Stimulated activated CD4-positive, alpha-beta T cell treated with anti-CD3 and anti-CD28 coated beads, Interleukin-4, amount 100 ng/mL, for 4 hours (primary cell): ENCODE data around the gene AKR1A1.
A peak's percentile ranks its signal among the peaks of the same experiment; 100 is the strongest.
"Not testable (repeated sequence)": the region's sequence is repeated elsewhere in the genome, so short reads cannot be mapped to it uniquely, and the experiment has no call there.

Source experiments
- DNase-seq, 2 experiments: peaks; one replicate each; pipeline ENCODE4 v3.0.0-alpha.2; 2020

Gene AKR1A1

GRCh38 chr1:45550401-45551351 is at the start of gene AKR1A1:
Gene AKR1A1, plus strand, starts transcription at chr1:45550826. Its CDS starts 10,969 bp downstream, at chr1:45561795.
- peak; percentile 86 to 89 for DNase-seq

- DNase-seq, result no peak
Measured at GRCh38 chr1:45501505-45501859, 49.1 kb upstream of the AKR1A1 start.

GRCh38 chr1:45503462-45504360 is 46.9 kb upstream of the AKR1A1 start:
- DNase-seq, result no peak

- DNase-seq, result no peak
Measured at GRCh38 chr1:45507195-45507594, 43.4 kb upstream of the AKR1A1 start.

- DNase-seq, result no peak
Measured at GRCh38 chr1:45507893-45508292, 42.7 kb upstream of the AKR1A1 start.

GRCh38 chr1:45508295-45509151 is 42.1 kb upstream of the AKR1A1 start:
- no peak for DNase-seq

GRCh38 chr1:45510036-45510971 is 40.3 kb upstream of the AKR1A1 start:
- DNase-seq, result no peak

- no peak for DNase-seq
Measured at GRCh38 chr1:45510972-45511527, 39.6 kb upstream of the AKR1A1 start.

- peak; percentile 41 to 44 for DNase-seq
Measured at GRCh38 chr1:45512641-45513054, 38.0 kb upstream of the AKR1A1 start.

GRCh38 chr1:45513532-45514260 is 36.9 kb upstream of the AKR1A1 start:
- not testable (repeated sequence) for DNase-seq

- no peak for DNase-seq
Measured at GRCh38 chr1:45516036-45516435, 34.6 kb upstream of the AKR1A1 start.

GRCh38 chr1:45516465-45516864 is 34.2 kb upstream of the AKR1A1 start:
- DNase-seq, result no peak

- not testable (repeated sequence) for DNase-seq
Measured at GRCh38 chr1:45518366-45518765, 32.3 kb upstream of the AKR1A1 start.

GRCh38 chr1:45518910-45519309 is 31.7 kb upstream of the AKR1A1 start:
- DNase-seq, result no peak

GRCh38 chr1:45519774-45520173 is 30.9 kb upstream of the AKR1A1 start:
- DNase-seq, result not testable (repeated sequence)

- peak; percentile 96 to 99 for DNase-seq
Measured at GRCh38 chr1:45521413-45522323, 29.0 kb upstream of the AKR1A1 start, which contains the start of gene PRDX1. Gene PRDX1, minus strand, starts transcription at chr1:45521884. Its CDS starts 2,841 bp downstream, at chr1:45519043.

GRCh38 chr1:45522324-45523104 is 28.1 kb upstream of the AKR1A1 start:
- DNase-seq, result no peak

- not testable (repeated sequence) for DNase-seq
Measured at GRCh38 chr1:45523516-45523915, 27.1 kb upstream of the AKR1A1 start.
